A673 (cell line): Measurements from ENCODE around the gene STMN3. TPM values are rescaled to one million over a fixed set of nuclear protein-coding genes. Genes with fewer than 3 reads are reported as not detected.
A peak's percentile ranks its signal among the peaks of the same experiment; 100 is the strongest.
"Not testable (repeated sequence)": the region's sequence is repeated elsewhere in the genome, so short reads cannot be mapped to it uniquely, and the experiment has no call there.

Source experiments
- BruUV-seq: library from RNA; stranded (reverse); fragments of 400-500 nt; replicated peaks from 2 replicates; lab custom pipeline; 2021; lab: Mats Ljungman, UMichigan
- CTCF ChIA-PET: fragments of 300-600 bp; sonication (Branson Sonifier 250); formaldehyde crosslinking; loops from one replicate; lab custom pipeline; 2022; ENCODE audit warnings: antibody characterized with exemption; lab: Charles Lee
- POLR2A ChIA-PET: fragments of 300-600 bp; sonication (Branson Sonifier 250); formaldehyde crosslinking; loops from one replicate; lab custom pipeline; 2022; ENCODE audit warnings: antibody characterized with exemption; ENCODE audit not compliant: low non-redundant PET; lab: Charles Lee
- DNase-seq: peaks from one replicate; pipeline ENCODE4 v3.0.0-alpha.2; 2015; ENCODE audit warnings: low spot score
- H3K27ac ChIP-seq: fragments of 200-600 bp; sonication (generic); 2 replicates; pipeline ENCODE4 v1.5.1; 2016; ENCODE audit warnings: mixed run types, low read depth, mild to moderate bottlenecking, mixed read lengths, antibody characterized with exemption, low read length; ENCODE audit not compliant: poor library complexity, severe bottlenecking
- H3K27me3 ChIP-seq: fragments of 200-600 bp; sonication (generic); replicated peaks from 2 replicates; pipeline ENCODE4 v1.6.1; 2017; ENCODE audit warnings: mixed run types, low read depth, mild to moderate bottlenecking, mixed read lengths, antibody characterized with exemption, low read length; ENCODE audit not compliant: insufficient read depth, poor library complexity
- H3K36me3 ChIP-seq: fragments of 200-600 bp; sonication (generic); 2 replicates; pipeline ENCODE4 v1.6.1; 2016; ENCODE audit warnings: mixed run types, mild to moderate bottlenecking, mixed read lengths, antibody characterized with exemption, low read length; ENCODE audit not compliant: insufficient read depth, poor library complexity, severe bottlenecking
- H3K4me1 ChIP-seq: fragments of 200-600 bp; sonication (generic); 2 replicates; pipeline ENCODE4 v1.6.1; 2017; ENCODE audit warnings: mixed run types, mild to moderate bottlenecking, mixed read lengths, antibody characterized with exemption, low read length; ENCODE audit not compliant: insufficient read depth, poor library complexity, severe bottlenecking
- H3K4me3 ChIP-seq: fragments of 200-600 bp; sonication (generic); 2 replicates; pipeline ENCODE4 v1.5.1; 2016; ENCODE audit warnings: low read depth, mixed run types, mild to moderate bottlenecking, mixed read lengths, low read length; ENCODE audit not compliant: poor library complexity, severe bottlenecking
- H3K9me3 ChIP-seq: fragments of 200-600 bp; sonication (generic); 2 replicates; pipeline ENCODE4 v1.6.1; 2016; ENCODE audit warnings: mixed run types, low read depth, mild to moderate bottlenecking, mixed read lengths, antibody characterized with exemption, low read length; ENCODE audit not compliant: poor library complexity, severe bottlenecking
- CTCF ChIP-seq: fragments of 300-800, 200-600 bp; sonication (generic); conservative IDR thresholded peaks from 2 replicates; pipeline ENCODE4 v1.5.1; 2017; ENCODE audit warnings: low read depth, mild to moderate bottlenecking, antibody characterized with exemption, low read length, moderate library complexity, mixed read lengths
- EZH2 ChIP-seq: fragments of 200-600 bp; sonication (generic); IDR thresholded peaks from 2 replicates; pipeline ENCODE4 v1.6.1; 2017; ENCODE audit warnings: borderline replicate concordance, low read depth, mild to moderate bottlenecking, mixed read lengths, antibody characterized with exemption, low read length; ENCODE audit not compliant: poor library complexity, severe bottlenecking
- intact Hi-C: fragments of 100-400 bp; cut with micrococcal nuclease; formaldehyde crosslinking; loops from one replicate; pipeline ENCODE4 v1.10.0; 2022; ENCODE audit not compliant: unreplicated experiment
- total RNA-seq: library from RNA; stranded (reverse); gene quantifications from 2 replicates; pipeline ENCODE4 v1.2.3, GENCODE V29; 2021

STMN3 gene
- total RNA-seq, 1 experiment from 2014 or later = 115 TPM

DNA sequence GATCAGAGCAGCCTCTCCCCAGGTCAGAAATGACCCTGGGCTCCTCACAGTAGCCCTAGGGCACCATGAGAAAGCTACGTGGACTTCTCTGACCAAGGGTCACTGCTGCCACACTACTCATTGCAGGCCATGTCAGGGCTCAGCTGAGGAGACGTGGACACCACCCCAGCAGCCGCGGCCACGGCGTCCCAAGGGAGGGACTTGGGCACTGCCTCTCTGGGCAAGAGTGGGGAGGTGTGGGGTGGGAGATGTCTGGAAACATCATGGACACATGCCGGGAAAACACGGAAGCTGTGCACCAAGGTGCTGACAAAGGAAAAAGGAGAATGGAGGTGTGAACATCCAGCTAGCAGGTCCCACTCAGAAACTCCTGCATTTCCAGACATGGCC is 35.4 kb downstream of the STMN3 start:
- intact Hi-C loops = no loop called here
- no peak for DNase-seq
- BruUV-seq = no TSS peak
- Histone ChIP-seq H3K4me1 (no peaks in the 10 kb centered on the region), H3K27me3 (no peaks in the 10 kb centered on the region), H3K4me3 (no peak overlapping the region), H3K9me3 (no peaks in the 10 kb centered on the region), H3K27ac (no peak overlapping the region), H3K36me3 (peaks cover 2% of the 10 kb centered on the region)
- no peak for TF ChIP-seq CTCF
- TF ChIP-seq EZH2 = no peak
- POLR2A ChIA-PET = no interaction called here
- CTCF ChIA-PET = no interaction called here

DNA sequence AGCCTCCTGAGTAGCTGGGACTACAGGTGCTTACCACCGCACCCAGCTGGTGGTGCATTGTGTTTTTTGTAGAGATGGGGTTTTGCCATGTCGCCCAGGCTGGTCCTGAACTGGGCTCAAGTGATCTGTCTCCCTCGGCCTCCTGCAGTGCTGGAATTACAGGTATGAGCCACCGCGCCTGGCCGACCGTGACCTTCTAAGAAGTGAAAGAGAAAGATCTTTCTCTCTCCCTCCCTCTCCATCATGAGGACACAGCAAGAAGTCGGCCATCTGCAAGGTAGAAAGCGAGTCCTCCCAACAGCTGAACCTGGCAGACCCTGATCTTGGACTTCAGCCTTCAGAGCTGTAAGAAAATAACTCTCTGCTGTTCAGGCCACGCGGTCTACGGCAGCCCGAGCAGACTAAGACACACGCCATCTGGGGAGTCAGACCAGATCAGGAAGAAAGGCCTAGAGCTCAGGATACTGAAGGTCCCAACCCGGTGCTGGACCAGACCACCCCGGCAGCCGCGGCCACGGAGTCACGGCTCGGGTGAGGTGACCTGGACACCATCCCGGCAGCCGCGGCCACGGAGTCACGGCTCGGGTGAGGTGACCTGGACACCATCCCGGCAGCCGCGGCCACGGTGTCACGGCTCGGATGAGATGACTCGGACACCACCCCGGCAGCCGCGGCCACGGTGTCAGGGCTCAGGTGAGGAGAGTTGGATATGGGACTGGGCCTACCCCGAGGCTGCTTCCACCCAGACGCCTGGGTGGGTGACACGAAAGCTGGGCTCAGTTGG is 35.9 kb downstream of the STMN3 start:
- H3K27me3 ChIP-seq = no peaks in the 10 kb centered on the region
- no peak for TF ChIP-seq CTCF
- TF ChIP-seq EZH2 = no peak
- no peak overlapping the region for H3K4me3 ChIP-seq
- H3K4me1 ChIP-seq = no peaks in the 10 kb centered on the region
- no peak overlapping the region for H3K27ac ChIP-seq
- no peak for DNase-seq
- ChIA-PET POLR2A (no interaction called here), CTCF (no interaction called here)
- no TSS peak for BruUV-seq
- H3K9me3 ChIP-seq = no peaks in the 10 kb centered on the region
- intact Hi-C loops = no loop called here
- peaks cover 2% of the 10 kb centered on the region for H3K36me3 ChIP-seq

DNA sequence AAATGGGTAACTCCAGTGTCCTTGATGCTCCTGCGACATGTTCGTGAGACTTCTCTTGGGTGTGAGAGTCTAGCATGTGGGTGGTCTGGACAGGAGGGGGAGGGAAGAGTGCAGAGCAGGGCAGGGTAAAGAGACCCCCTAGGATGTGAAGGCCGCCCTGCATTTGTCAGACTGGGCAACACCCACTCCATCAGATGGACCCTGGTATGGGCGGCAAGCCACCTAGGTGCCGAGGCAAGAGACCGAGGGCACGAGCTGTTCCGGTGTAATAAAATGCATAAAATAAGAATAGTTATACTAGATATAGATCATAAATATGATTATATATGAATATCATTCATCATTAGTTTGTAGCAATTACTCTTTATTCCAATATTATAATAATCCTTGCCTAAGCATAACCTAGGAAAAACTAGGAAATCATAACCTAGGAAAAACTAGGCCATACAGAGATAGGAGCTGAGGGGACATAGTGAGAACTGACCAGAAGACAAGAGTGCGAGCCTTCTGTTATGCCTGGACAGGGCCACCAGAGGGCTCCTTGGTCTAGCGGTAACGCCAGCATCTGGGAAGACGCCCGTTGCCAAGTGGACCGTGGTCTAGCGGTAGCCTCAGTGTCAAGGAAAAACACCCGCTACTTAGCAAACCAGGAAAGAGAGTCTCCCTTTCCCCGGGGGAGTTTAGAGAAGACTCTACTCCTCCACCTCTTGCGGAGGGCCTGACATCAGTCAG is 39.2 kb downstream of the STMN3 start:
- H3K4me1 ChIP-seq, H3K27ac ChIP-seq, BruUV-seq, H3K4me3 ChIP-seq, POLR2A ChIA-PET, DNase-seq, intact Hi-C loops, H3K36me3 ChIP-seq, CTCF ChIA-PET, H3K9me3 ChIP-seq, H3K27me3 ChIP-seq: not testable (repeated sequence)
- peak; percentile 33; the same call in 1 of the 2 replicates for TF ChIP-seq CTCF
